HUDEP-2 (cell line): ENCODE measurements around the gene MLNR.

Experiments used
- DNase-seq, 76 experiments: peaks; one replicate each; lab custom pipeline; 2025; ENCODE audit not compliant: unreplicated experiment in 76 of 76; lab: John Stamatoyannopoulos, UW

The MLNR gene

GRCh38 chr13:49225223-49226042 lies 5.3 kb downstream of the MLNR start:
- DNase-seq: no peak

DNA sequence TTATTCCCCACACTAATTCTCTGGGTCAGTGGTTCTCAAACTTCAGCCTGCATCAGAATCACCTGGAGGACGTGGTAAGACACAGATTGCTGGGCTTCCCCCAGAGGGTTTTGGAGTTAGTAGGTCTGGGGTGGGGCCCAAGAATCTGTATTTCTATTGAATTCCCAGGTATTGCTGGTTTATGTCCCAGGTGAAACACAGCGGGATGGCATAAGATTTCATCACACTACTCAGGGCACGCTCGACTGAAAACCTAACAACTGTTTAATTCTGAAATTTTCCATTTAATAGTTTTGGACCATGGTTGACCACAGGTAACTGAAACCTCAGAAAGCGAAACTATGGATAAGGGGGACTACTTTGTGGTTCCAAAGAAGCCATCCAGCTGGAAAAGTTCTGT lies 6.5 kb downstream of the MLNR start:
- no peak for DNase-seq

DNA sequence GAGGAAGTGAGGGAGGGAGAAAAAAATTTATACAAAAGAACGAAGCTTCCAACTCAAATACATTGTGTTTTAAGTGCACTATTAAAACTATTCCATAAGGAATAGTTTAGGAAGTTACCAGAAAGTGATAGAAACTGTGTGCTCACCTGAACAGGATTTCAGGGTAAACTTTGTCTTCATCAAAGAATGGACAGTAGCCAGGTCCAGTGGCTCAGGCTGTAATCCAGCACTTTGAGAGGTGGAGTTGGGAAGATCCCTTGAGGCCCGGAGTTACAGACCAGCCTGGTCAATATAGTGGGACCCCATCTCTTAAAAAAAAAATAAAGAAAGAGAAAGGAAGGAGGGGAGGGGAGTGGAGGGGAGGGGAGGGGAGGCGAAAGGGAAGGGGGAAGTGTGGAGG lies 14.6 kb downstream of the MLNR start:
- no peak for DNase-seq

- no peak for DNase-seq
These were observed 15.8 kb downstream of the MLNR start for GRCh38 chr13:49235856-49236431.

DNA sequence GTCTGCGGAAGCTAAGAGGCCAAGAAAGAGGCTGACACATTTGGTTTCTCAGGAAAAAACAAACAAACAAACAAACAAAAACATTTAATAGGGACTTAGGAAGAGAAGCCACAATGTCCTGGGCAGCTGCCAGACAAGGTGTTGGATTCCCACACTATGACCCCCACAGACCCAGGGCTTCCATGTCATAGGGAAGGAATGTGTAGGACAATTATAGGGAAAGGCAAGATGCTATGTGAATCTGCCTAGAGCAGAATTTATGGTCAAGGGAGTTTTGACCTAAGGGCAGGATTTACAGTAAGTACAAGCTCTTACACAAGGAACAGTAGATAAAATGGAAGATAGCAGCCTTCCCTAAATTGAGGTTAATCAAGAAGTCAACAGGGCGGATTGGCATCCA lies 18.5 kb downstream of the MLNR start:
- no peak for DNase-seq

- peak in 21 of 76 experiments; percentile 4 to 45 (median 9) for DNase-seq
These were observed 19.9 kb downstream of the MLNR start for GRCh38 chr13:49240017-49240416.

DNA sequence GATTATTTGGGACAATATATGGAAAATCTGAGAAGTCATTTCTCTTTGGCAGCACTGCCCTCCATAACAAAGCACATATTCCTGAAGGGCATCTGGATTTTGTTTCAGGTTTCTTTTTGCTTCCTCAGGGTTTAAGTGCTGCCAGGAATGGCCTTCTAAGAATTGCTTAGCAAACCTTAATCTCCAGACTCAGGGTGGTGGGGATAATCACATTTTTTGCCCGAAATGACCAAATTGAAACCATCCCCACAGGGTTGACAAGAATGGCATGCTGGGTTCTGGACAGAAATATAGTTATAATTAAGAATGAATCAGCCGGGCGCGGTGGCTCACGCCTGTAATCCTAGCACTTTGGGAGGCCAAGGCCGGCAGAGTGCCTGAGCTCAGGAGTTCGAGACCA lies 21.2 kb downstream of the MLNR start:
- no peak for DNase-seq

DNA sequence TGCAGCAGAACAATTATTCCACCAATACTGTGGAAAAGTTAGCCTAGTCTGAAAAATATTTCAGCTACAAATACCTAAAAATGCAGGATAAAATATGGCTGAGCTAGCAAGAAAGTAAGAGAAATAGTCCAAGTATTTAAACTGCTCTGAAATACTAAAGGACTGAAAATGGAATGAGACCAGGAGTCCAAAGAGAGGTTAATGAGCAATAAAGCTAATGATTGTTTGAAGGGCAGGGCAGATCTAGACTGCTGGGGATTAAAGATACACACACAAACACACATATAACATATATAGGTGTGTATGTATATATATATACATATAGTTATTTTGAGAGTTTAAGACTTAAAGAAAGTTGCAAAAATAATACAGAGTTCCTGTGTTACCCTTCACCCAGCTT lies 25.0 kb downstream of the MLNR start:
- DNase-seq: no peak

DNA sequence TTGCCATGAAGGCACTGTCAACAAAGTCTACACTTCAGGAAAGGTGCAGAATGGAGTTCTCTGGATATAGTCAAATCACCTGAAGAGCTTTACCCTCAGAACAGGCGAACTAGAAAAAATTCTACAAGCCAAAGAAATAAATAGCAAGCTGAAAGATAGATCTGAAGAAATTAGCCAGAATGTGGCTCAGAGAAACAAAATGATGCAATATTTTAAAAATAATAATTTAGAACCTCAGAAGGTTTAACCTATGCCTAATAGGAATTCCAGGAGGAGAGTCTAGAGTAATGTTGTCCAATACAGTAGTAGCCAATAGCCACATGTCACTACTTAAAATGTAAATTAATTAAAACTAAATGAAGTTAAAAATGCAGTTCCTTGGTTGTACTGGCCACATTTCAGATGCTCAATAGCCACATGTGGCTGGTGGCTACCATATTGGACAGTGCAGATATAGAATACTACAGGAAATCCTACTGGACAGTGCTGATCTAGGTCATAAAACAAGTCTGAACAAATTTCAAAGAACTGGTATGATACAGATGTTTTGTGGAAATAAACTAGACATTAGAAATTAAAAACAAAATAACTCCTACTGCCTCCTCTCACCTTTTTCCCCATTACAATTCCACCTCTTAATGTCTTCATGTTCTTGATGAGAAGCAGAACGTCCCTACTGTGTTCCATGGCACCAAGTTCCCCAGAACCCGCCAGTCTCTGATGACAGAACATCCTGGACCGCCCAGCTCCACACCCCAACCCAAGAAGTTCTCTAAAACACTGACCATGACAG lies 26.9 kb downstream of the MLNR start:
- peak in 13 of 76 experiments; percentile 14 to 63 (median 45) for DNase-seq

GRCh38 chr13:49247643-49248621 lies 27.8 kb downstream of the MLNR start, which contains the start of gene CDADC1:
Gene CDADC1, plus strand, starts transcription at chr13:49247925. Its CDS starts 113 bp downstream, at chr13:49248038.
- DNase-seq: peak in 75 of 76 experiments; percentile 49 to 98 (median 92)

DNA sequence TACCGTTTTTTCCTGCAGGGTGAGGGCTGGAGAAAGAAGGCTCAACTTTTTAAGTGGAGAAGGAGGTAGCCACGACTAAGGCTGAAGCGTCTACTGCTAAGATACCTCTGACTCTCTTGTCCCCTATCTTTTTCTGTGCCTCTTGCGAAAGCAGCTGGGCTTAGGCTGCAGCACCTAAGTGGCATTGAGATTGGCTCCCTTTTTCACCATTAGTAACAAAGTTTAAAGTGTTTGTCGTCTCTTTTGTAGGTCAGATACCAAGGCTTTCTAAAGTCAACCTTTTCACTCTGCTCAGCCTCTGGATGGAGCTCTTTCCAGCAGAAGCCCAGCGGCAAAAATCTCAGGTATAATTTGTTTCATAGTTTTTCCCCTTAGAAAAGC lies 28.5 kb downstream of the MLNR start:
- peak in 5 of 76 experiments; percentile 2 to 26 (median 13) for DNase-seq

DNA sequence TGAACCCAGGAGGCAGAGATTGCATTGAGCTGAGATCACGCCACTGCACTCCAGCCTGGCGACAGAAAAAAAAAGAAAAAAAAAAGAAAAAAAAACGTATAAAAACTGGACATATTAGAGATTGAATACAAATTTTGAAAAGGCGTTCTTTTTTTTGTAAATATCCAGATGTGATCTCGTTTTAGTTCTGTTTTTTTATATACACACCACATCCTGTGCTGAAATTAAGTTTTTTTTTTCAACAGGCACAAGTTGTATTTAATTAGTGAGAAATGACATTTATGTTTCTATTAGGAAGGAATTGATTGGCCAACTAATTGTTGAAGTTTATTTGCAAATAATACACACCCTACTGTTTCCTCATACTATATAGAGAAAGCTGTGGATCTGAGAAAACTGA lies 31.2 kb downstream of the MLNR start:
- no peak for DNase-seq

DNA sequence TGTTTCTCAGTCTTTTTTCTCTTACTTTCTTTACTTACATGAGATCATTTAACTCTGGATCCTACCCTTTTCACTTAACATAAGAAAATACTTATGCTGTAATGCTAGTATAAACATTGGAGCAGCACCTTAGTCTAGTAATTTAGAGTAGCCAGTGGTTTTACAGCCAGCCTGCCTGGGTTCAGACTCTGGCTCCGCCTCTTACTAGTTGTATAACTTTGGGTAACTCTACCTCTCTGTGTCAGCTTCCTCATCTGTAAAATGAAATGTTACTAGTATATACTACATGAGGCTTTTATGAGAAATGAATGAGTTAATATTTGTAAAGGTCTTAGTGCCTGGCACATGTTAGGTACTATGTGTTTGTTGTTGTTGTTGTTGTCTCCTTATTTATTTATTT lies 33.2 kb downstream of the MLNR start:
- DNase-seq: no peak

DNA sequence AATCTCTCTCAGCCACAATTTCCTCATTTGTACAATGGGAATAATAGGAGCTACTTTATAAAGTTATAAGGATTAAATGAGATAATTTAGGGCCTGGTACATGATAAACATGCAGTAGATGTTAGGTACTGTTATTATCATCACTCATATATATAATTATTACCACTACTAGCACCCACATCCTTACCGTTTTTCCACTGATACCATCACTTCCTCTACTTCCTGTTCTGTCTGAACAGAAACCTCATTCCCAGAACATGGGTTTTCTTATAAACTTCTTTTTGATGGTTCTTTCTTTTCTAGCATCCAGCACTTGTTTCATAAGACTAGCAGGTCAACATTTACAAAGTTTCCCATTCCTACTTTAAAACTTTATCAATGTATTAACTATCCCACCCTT lies 33.9 kb downstream of the MLNR start:
- DNase-seq: no peak

- DNase-seq: no peak
These were observed 36.7 kb downstream of the MLNR start for GRCh38 chr13:49256841-49257240.

DNA sequence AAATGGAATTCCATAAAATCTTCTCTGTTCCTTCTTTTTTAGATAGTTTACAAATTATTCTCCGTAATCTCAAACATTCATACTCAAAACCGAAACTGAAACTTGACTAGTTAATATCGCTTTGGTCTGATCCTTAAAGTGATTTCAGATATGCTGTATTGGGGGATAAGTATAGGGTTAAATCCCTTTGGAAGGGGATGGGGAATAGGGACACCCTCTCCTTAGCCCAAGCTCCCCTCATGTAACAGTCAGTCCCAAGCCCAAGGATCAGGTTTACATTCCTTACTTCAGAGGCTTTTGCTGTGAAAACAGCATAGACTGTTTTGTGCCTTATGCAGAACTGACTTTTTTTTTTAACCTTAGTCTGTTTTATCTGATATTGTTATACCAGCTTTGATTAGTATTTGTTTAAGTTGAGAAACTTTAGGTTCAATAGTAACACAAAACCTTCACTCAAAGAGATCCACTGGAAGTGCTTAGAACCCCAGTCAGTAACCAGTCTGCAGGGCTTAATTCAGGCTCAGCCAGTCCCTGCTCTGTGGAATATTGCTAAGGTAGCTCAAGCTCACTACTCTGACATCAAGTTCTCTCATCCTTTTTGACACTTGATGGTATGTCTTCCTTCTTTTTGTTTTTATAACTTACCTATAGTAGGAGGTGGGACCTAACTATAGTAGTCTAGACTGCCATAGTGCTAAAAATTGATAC lies 38.1 kb downstream of the MLNR start:
- no peak for DNase-seq

DNA sequence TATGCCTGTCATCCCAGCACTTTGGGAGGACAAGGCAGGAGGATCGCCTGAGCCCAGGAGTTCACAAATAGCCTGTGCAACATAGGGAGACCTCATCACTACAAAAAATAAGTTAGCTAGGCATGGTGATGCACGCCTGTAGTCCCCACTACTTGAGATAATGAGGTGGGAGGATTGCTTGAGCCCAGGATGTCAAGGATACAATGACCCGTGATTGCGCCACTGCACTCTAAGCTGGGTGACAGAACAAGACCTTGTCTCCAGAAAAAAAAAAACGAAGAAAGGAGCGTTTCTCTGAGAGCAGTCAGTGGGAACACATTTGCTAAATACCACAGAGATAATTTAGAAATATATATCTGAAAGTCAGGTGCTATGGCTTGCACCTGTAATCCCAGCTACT lies 39.4 kb downstream of the MLNR start:
- DNase-seq: no peak

- DNase-seq: no peak
These were observed 42.5 kb downstream of the MLNR start for GRCh38 chr13:49262634-49263033.

DNA sequence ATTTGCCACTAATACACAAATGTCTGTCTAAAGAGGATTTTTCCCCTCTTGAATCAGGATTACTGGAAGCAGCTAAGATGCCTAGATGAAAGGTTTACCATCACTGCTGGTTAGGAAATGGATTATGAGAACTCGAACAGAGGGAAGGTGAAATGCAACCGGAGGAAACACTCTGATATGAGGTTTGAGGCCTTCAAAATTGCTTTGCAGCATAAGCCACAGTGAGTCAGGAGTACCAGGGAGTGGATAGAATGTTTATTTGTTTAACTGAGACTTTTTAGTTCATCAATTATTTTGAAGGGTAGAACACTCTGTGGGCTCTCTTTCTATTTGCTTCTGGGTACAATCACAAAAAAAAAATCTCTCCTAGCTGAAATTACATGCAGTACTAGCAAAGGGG lies 45.7 kb downstream of the MLNR start:
- DNase-seq: no peak

- DNase-seq: no peak
These were observed 51.1 kb downstream of the MLNR start for GRCh38 chr13:49271264-49271663.
